Effector memory CD4-positive, alpha-beta T cell (primary cell): ENCODE results near the gene SLC35E2B.
A peak's percentile ranks its signal among the peaks of the same experiment; 100 is the strongest.
"Not testable (repeated sequence)": the region's sequence is repeated elsewhere in the genome, so short reads cannot be mapped to it uniquely, and the experiment has no call there.

Experiments
- DNase-seq, 3 donors: peaks; one replicate each; pipeline ENCODE4 v3.0.0-alpha.2; 2020
- H3K27ac ChIP-seq: 2 replicates; pipeline ENCODE4 v1.7.0; 2013; ENCODE audit warnings: mild to moderate bottlenecking, low read length, moderate library complexity; ENCODE audit not compliant: insufficient read depth, poor library complexity, severe bottlenecking
- H3K27me3 ChIP-seq: replicated peaks from 2 replicates; pipeline ENCODE4 v1.7.0; 2013; ENCODE audit warnings: mild to moderate bottlenecking, low read length; ENCODE audit not compliant: insufficient read depth, control insufficient read depth, poor library complexity, severe bottlenecking
- H3K36me3 ChIP-seq: 2 replicates; pipeline ENCODE4 v1.7.0; 2013; ENCODE audit warnings: mild to moderate bottlenecking, low read length, moderate library complexity; ENCODE audit not compliant: control insufficient read depth, insufficient read depth
- H3K4me1 ChIP-seq: 2 replicates; pipeline ENCODE4 v1.7.0; 2013; ENCODE audit warnings: low read length, mild to moderate bottlenecking; ENCODE audit not compliant: control insufficient read depth, insufficient read depth, poor library complexity, severe bottlenecking
- H3K4me3 ChIP-seq: 2 replicates; pipeline ENCODE4 v1.7.0; 2013; ENCODE audit warnings: low read length, low read depth, mild to moderate bottlenecking; ENCODE audit not compliant: insufficient read depth, poor library complexity, severe bottlenecking
- H3K9me3 ChIP-seq: 2 replicates; pipeline ENCODE4 v1.7.0; 2013; ENCODE audit warnings: mild to moderate bottlenecking, low read length, moderate library complexity; ENCODE audit not compliant: control insufficient read depth

Gene SLC35E2B

DNA sequence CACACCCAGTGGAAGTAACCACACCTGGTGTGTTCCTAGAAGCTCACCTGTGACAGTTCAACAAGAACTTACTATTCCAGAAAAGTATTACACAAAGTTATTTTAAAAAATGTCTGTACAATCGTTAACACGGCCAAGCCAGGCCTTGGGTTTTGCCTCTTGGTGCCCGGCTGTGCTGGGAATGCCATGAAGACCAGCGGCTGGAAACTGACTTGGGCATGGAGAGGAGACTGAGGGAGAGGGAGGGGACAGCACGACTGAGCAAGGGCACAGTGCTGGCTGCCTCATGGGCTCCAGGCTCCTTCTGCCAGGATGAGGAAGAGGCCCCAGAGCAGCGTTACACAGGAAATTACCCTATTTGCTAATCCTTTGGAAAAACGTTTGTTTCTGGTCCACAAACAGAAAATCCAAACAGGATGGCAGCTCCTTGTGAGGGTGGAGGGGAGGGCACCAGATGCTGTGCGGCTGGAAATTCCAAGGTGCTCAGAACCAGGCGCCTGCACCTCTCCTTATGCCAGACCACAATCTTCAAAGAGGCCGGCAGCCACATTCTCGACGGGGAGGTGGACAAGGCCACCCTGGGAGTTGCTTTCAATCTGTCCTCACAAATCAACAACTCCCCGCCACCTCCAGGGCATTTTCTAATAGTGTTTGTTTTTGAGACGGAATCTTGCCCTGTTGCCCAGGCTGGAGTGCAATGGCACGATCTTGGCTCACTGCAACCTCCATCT lies 29.6 kb downstream of the SLC35E2B start:
- Histone ChIP-seq H3K27ac (peak overlapping the region; percentile 4), H3K36me3 (peaks cover 19% of the 10 kb centered on the region)
- H3K9me3 ChIP-seq, H3K4me1 ChIP-seq, H3K4me3 ChIP-seq, DNase-seq, H3K27me3 ChIP-seq: not testable (repeated sequence)

DNA sequence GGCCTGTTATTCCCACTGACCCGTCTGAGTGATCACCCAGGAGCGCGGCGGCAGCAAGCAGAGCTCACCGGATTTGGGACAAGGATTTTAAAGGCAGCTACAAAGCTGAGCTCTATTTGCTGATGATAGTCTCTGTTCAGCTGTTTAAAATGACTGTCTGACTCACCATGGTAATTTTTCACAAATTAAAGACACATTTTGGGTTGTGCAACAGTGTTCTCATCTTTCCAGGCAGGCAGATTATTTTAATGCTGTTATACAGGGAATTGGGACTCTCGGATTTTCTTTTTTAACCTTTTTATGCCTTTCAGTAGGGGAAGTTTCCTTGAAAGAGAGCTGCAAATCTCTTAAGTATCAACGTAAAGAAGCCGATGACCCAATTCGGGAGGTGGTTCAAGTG lies 30.2 kb downstream of the SLC35E2B start:
- DNase-seq, H3K4me1 ChIP-seq, H3K4me3 ChIP-seq, H3K27ac ChIP-seq, H3K27me3 ChIP-seq, H3K9me3 ChIP-seq: not testable (repeated sequence)
- peaks cover 19% of the 10 kb centered on the region for H3K36me3 ChIP-seq

DNA sequence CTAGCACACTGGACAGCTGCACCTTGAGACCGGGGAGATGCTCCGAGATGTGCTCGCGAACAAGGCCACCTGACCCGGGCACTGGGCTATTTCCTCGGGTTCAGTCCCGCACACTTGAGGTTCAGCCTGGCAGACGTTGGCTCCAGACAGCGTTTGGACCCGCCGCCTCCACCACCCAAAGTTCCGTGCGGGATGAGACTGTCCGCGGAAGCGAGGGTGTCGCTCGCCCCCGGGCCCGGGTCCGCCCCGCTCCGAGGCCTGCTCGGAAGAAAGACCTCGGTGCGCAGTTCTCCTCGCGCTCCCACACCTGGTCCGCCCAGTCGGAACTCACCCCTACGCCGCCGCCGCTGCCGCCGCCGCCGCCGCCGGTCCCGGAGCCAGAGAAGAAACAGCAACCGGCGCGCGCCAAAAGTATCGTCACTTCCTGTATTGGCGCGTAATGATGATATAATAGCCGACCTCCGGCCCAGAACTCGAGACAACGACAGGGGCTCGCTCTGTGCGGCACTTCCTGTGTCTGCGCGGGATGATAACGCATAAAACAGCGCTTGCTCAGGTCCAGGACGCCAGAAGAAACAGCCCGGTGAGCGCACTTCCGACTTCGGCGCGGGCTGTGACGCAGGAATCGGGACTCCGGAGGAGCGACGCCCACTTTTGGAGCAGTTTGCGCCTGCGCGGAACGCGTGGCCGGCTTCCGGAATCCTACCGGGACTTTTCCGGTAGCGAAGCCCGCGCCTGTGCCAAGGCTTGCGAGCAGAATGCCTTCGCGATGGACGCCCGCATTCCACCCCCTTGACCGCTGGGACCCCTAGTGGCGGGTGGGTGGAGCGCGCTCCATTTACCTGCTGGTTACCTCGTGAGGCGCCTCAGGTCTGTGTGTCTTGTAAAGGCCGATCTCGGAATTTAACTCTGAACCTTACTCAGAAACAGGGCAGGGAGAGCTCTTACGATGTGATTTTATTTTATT lies 33.7 kb downstream of the SLC35E2B start, which contains the start of gene CDK11B:
CDK11B (minus strand) TSS at position 422 of the 967 bp plus-strand sequence. CDS start 1,519 bp downstream, outside the sequence.
- H3K9me3 ChIP-seq, H3K27me3 ChIP-seq, H3K4me1 ChIP-seq: not testable (repeated sequence)
- peak within 1 kb of the TSS; percentile 74 for H3K27ac ChIP-seq
- peak; percentile 95 to 97 (median 95) for DNase-seq
- H3K4me3 ChIP-seq = peak within 1 kb of the TSS; percentile 77
- H3K36me3 ChIP-seq = peaks cover 27% of the 10 kb centered on the region

DNA sequence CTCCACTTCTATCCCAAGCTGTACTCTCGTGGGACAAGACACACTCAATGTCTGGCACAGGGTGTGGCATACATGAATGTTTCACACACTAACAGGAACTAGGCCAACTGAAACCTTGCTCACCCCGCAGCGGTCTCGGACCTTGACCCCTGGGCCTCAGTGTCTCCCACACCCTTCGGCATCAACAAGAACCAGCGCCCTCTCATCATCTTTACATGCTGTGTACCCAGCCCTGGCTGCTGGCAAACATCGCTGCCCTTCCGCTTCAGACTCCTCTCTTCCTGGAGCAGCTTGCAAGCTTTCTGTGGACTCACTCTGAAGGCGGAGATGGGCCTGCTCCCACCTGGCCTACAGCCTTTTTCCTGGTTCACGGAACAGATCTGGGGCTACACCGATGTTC lies 44.3 kb downstream of the SLC35E2B start:
- H3K27me3 ChIP-seq, H3K9me3 ChIP-seq, H3K4me1 ChIP-seq, H3K27ac ChIP-seq, H3K4me3 ChIP-seq, DNase-seq: not testable (repeated sequence)
- H3K36me3 ChIP-seq = peaks cover 29% of the 10 kb centered on the region

DNA sequence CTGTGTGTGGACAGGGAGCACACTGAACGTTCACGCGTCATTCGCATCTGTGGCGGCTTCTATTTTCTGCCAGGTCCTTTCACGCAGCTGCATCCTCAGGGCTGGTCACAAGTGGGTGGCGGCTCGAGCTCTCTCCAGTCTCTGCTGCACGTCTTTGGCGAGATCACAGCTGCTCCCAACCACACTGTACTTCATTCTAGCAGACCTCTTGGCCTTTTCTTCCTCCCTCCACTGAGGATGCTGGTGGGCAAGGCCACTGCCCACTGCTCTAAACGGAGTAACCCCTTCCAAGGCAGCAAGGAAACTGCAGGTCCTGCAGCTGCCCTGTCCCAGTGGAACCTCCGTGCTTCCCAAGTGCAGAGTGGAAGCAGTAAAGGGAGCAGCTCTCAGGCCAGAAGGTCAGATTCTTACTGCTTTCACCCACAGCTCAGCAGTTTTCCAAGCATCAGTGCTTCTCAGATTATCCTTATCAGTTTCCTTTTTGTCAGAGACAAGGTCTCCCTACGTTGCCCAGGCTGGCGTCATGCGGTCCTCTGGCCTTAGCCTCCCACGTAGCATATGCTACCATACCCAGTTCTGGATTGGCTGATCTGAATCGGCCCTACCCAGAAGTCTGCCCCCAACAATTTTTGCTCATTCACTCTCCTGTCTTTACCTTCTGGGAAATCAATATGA lies 44.9 kb downstream of the SLC35E2B start:
- H3K4me1 ChIP-seq, H3K27ac ChIP-seq, DNase-seq, H3K4me3 ChIP-seq, H3K9me3 ChIP-seq, H3K27me3 ChIP-seq: not testable (repeated sequence)
- H3K36me3 ChIP-seq = peaks cover 28% of the 10 kb centered on the region

DNA sequence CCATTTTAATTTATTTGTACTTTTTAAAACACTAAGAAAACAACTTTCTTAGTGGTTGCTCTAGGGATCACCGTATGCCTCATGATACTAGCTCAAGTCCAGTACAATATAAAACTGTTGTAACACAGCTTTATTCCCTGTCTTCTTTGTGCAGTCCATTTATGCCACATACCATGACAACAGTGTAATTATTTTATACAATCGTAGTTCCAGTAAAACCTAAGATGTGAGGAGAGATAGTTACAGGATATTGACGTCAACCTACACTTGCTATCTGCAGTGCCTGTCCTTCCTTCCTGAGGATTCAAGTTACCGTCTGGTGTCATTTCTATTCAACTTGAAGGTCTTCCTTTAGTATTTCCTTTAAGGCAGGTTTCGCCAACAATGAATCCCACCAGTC lies 46.3 kb downstream of the SLC35E2B start:
- not testable (repeated sequence) for H3K27ac ChIP-seq, H3K4me1 ChIP-seq
- H3K36me3 ChIP-seq = peaks cover 21% of the 10 kb centered on the region

DNA sequence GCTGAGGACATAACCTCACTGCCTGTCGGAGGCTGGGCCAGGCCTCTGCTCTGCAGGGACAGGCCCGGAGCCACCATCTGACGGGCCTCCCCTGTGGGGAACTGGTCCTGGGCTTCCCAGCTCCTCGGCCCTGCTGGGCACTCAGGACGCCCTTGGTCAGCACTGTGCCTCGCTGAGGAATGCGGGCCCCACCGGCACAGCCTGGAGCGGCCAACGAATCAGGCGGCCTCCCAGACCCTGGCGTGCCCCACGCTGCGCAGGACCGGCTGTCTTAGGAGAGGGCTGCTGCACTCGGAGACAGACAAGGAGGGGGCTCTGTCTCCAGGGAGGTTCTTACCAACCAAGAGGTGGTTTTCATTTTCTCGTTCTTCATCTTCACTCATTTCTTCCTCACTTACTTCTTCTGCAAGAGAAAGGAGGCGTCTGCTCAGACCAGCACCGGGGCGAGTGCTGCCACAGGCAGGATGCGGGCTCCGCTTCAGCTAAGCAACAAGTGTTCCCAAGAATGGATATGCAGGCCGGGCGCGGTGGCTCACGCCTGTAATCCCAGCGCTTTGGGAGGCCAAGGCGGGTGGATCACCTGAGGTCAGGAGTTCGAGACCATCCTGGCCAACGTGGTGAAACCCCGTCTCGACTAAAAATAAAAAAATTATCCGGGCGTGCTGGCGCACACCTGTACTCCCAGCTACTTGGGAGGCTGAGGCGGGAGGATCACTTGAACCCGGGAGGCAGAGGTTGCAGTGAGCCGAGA lies 51.7 kb downstream of the SLC35E2B start:
- not testable (repeated sequence) for H3K36me3 ChIP-seq, H3K4me1 ChIP-seq, DNase-seq, H3K27ac ChIP-seq, H3K9me3 ChIP-seq, H3K4me3 ChIP-seq, H3K27me3 ChIP-seq

More for the DNA sequence above, 46.3 kb downstream of the SLC35E2B start:
- not testable (repeated sequence) for H3K27me3 ChIP-seq, H3K4me3 ChIP-seq, H3K9me3 ChIP-seq, DNase-seq

DNA sequence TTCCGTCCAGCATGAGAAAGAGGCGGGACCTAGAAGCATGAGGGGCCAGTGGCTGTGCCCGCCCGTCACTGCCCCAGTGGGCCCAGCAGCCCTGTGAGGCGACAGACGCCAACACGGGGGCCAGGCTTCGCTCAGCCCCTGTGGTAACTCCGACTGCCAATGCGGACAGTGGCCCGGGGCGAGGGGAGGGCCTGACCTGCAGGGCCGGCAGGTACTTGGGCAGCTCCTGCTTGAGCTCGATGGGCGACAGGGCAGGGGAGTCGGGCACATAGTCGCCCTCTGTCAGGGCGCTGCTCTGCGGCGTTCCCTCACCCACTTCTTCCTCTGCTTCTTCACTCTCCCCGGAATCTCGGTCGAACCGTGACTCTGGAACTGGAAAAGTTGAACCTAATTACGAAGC lies 52.5 kb downstream of the SLC35E2B start:
- H3K4me3 ChIP-seq, H3K36me3 ChIP-seq: not testable (repeated sequence)

DNA sequence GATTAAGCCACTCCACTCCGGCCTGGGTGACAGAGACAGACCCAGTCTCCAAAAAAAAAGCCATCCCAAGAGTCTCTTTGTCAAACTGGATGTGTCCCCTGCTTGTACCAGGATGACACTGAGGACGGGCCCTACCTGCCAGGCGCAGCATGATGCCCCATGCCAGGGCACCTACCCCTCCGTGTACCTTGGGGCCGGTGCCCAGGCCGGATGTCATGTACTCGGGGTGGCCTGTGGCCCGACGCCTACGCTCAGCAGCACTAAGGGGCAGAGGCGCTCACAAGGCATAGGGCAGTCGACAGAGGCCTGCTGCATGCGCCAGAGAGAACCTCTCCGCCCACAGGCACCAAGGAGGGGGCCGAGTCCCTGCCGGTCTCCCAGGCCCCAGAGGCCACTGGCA lies 53.2 kb downstream of the SLC35E2B start:
- not testable (repeated sequence) for H3K4me3 ChIP-seq, H3K9me3 ChIP-seq, H3K4me1 ChIP-seq, H3K27ac ChIP-seq, H3K36me3 ChIP-seq, H3K27me3 ChIP-seq, DNase-seq

More for the DNA sequence above, 52.5 kb downstream of the SLC35E2B start:
- not testable (repeated sequence) for H3K27ac ChIP-seq, H3K4me1 ChIP-seq, H3K27me3 ChIP-seq, H3K9me3 ChIP-seq, DNase-seq
